Tibial nerve (tissue), 4 donors: ENCODE results near the gene TECPR2. TPM values are rescaled to one million over a fixed set of nuclear protein-coding genes. Genes with fewer than 3 reads are reported as not detected.
A peak's percentile ranks its signal among the peaks of the same experiment; 100 is the strongest.
"Not testable (repeated sequence)": the region's sequence is repeated elsewhere in the genome, so short reads cannot be mapped to it uniquely, and the experiment has no call there.

ENCODE experiments used
- DNase-seq, 2 donors: peaks; one replicate each; pipeline ENCODE4 v3.0.0-alpha.2; 2019; ENCODE audit warnings: low spot score in 2 of 2
- H3K27ac ChIP-seq, 4 donors: fragments of 200-600 bp; sonication (generic) in 3 of 4; one replicate each; pipeline ENCODE4 v1.5.1; 2017 to 2019; ENCODE audit warnings: mild to moderate bottlenecking in 1 of 4
- H3K27me3 ChIP-seq, 2 donors: fragments of 200-600 bp; sonication (generic) in 1 of 2; one replicate each; pipeline versions ENCODE4 v1.5.1 to v1.6.0; 2017 to 2019
- H3K36me3 ChIP-seq, 3 donors: fragments of 200-600 bp; sonication (generic); one replicate each; pipeline ENCODE4 v1.5.1; 2018 to 2019
- H3K4me1 ChIP-seq, 4 donors: fragments of 200-600 bp; sonication (generic) in 3 of 4; one replicate each; pipeline ENCODE4 v1.5.1; 2017 to 2019
- H3K4me3 ChIP-seq, 4 donors: fragments of 200-600 bp; sonication (generic) in 3 of 4; one replicate each; pipeline ENCODE4 v1.5.1; 2017 to 2019; ENCODE audit warnings: mild to moderate bottlenecking in 1 of 4, moderate library complexity in 1 of 4
- H3K9me3 ChIP-seq, 4 donors: fragments of 200-600 bp; sonication (generic) in 3 of 4; one replicate each; pipeline ENCODE4 v1.5.1; 2017 to 2019
- EP300 ChIP-seq, 2 donors: sonication (generic); formaldehyde crosslinking; IDR thresholded peaks; one replicate each; pipeline ENCODE4 v1.6.1; 2017; ENCODE audit warnings: antibody characterized with exemption in 2 of 2, mild to moderate bottlenecking in 1 of 2
- POLR2A ChIP-seq, 2 donors: fragments of 450-650 bp; IDR thresholded peaks; one replicate each; pipeline ENCODE4 v1.6.1; 2017; ENCODE audit warnings: antibody characterized with exemption in 2 of 2, mild to moderate bottlenecking in 2 of 2, moderate library complexity in 2 of 2
- whole genome bisulfite sequencing, 2 donors: methylation state at CpG; one replicate each; pipeline ENCODE4 v1.1.5; 2018; 5-methylcytosine and 5-hydroxymethylcytosine counted together
- total RNA-seq, 4 donors: library from RNA; depleted of rRNA; stranded (reverse); fragments of >200 nt; gene quantifications; one replicate each; pipeline ENCODE4 v1.1.0, GENCODE V29; 2016
- TF ChIP-seq, protein P1 (sequence below), 5 experiments: fragments of 200-600 bp in 3 of 5; fragments of 450-650 bp in 2 of 5; sonication (generic) in 3 of 5; IDR thresholded peaks; one replicate each; pipeline ENCODE4 v1.5.1; 2016 to 2019; ENCODE audit warnings: antibody characterized with exemption in 5 of 5, mild to moderate bottlenecking in 3 of 5, moderate library complexity in 2 of 5

Gene TECPR2
- total RNA-seq, 4 donors from 2014 or later, result 21.2 to 77.7 (median 32.8) TPM

DNA sequence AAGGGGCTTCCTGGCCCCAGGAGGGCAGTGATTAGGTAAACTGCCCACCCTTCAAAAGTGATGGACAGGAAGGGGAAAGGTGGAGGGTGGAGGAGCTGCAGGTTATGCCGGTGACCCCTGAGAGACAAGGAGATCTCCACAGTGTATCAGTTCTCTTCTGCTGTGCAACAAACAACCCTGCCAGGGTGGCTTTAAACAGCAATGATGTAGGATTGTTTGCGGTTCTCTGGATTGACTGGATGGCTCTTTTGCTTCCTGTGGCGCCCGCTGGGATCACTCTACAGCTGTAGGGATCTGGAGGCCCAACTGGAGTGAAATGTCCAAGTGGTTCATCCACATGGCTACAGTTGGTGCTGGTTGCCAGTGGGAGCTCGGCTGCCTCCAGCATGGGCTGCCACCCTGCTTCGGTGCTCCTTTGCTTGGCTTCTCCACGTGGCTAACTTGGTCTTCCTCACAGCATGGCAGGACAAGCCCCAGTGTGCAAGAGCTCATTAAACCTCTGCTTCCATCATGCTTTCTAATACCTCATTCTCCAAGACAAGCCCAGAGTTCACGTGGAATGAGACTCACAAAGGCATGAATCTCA, 155.4 kb downstream of the TECPR2 start:
- Histone ChIP-seq H3K36me3 (no peaks in the 10 kb centered on the region), H3K4me1 (peaks cover 0 to 8% (median 4%) of the 10 kb centered on the region in 4 donors), H3K27ac (no peak overlapping the region), H3K4me3 (no peak overlapping the region), H3K27me3 (no peaks in the 10 kb centered on the region), H3K9me3 (no peaks in the 10 kb centered on the region)
- no peak for DNase-seq
- 88 to 94% methylated on average over 8 of the region's 8 CpGs for WGBS, 2 donors
- no peak for TF ChIP-seq POLR2A (IDR thresholded peaks at IDR 0.05)
- no peak for TF ChIP-seq EP300 (IDR thresholded peaks at IDR 0.05)
- TF ChIP-seq, protein P1, sequence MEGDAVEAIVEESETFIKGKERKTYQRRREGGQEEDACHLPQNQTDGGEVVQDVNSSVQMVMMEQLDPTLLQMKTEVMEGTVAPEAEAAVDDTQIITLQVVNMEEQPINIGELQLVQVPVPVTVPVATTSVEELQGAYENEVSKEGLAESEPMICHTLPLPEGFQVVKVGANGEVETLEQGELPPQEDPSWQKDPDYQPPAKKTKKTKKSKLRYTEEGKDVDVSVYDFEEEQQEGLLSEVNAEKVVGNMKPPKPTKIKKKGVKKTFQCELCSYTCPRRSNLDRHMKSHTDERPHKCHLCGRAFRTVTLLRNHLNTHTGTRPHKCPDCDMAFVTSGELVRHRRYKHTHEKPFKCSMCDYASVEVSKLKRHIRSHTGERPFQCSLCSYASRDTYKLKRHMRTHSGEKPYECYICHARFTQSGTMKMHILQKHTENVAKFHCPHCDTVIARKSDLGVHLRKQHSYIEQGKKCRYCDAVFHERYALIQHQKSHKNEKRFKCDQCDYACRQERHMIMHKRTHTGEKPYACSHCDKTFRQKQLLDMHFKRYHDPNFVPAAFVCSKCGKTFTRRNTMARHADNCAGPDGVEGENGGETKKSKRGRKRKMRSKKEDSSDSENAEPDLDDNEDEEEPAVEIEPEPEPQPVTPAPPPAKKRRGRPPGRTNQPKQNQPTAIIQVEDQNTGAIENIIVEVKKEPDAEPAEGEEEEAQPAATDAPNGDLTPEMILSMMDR (IDR thresholded peaks at IDR 0.05), result no peak

DNA sequence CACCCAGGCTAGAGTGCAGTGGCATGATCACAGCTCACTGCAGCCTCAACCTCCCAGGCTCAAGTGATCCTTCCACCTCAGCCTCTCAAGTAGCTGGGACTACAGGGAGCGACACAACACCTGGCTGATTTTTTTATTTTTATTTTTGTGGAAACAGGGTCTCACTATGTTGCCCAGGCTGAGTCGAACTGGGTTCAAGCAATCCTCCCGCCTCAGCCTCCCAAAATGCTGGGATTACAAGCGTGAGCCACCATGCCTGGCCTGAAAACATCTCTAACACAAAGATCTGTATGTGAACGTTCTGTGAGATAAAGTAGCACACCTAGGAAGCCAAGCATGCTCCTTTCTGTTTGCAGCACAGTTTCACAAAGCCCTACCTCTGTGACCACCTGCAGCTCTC, 157.0 kb downstream of the TECPR2 start:
- H3K9me3 ChIP-seq, DNase-seq, H3K4me3 ChIP-seq, H3K27ac ChIP-seq, H3K27me3 ChIP-seq, H3K36me3 ChIP-seq: not testable (repeated sequence)
- 89 to 90% methylated on average over 5 of the region's 5 CpGs for WGBS, 2 donors
- H3K4me1 ChIP-seq, result peaks cover 3 to 22% (median 10%) of the 10 kb centered on the region in 4 donors

DNA sequence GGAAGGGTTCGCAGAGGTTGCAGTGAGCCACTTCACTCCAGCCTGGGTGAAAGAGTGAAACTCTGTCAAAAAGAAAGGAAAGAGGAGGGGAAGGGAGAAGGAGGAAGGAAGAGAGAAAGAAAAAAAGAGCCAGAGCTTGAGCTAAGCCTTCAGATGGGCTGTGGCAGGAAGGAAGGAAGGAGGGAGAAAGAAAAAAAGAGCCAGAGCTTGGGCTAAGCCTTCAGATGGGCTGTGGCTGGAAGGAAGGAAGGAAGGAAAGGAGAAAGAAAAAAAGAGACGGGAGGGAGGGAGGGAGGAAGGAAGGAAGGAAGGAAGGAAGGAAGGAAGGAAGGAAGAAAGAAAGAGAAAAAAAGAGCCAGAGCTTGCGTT, 160.4 kb downstream of the TECPR2 start:
- peak overlapping the region in 3 of 4 donors; percentile 77 to 88 (median 82) for H3K27ac ChIP-seq
- TF ChIP-seq POLR2A (IDR thresholded peaks at IDR 0.05), result no peak
- H3K9me3 ChIP-seq, result no peaks in the 10 kb centered on the region

DNA sequence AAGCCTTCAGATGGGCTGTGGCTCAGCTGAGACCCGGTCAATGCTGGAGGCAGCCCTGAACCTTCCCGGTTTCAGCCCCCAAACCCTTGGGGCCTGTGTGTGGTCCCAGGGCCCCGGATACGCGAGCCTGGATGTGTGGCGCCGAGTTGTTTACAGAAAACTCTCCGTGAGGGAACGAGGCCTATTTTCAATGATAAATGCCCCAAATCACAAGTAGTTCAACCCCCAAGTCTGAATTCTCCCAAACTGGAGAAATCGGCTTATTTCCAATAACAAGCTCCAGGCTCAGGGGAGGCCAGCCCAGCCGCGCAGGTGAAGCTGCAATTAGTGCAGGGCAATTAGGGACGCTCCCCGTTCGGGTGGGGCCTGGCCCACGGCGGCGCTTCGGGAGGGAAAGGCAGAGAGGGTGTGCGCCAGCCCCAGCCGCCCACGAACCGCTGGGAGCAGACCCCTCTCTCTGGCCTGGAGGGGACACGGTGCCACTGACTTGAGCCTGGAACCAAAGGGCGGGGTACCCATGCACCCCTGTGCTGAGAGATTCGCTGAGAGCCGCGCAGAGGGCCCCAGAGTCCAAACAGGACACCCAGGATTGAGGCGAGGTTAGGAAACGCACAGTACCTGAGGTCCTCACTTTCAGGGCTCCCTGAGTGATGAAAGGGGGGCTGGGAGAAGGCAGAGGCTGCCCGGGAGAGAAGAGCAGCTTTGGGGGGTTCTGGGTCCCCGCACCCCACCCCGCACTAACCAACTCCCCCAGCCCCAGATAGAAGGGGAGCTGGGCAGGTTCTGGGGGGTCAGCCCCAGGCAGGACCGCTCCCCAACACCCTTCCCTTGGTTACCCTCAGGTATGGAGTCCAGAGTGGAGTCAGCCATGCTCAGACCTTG, 161.1 kb downstream of the TECPR2 start:
- no peak for TF ChIP-seq POLR2A (IDR thresholded peaks at IDR 0.05)
- no peak for TF ChIP-seq EP300 (IDR thresholded peaks at IDR 0.05)
- TF ChIP-seq, protein P1 (IDR thresholded peaks at IDR 0.05), result no peak
- H3K27me3 ChIP-seq, result no peaks in the 10 kb centered on the region
- peak overlapping the region; percentile 11 to 88 (median 80) for H3K27ac ChIP-seq
- no peaks in the 10 kb centered on the region for H3K9me3 ChIP-seq
- DNase-seq, result no peak
- peaks cover 0 to 26% (median 8%) of the 10 kb centered on the region in 4 donors for H3K4me1 ChIP-seq
- WGBS, 2 donors, result 34 to 47% methylated on average over 21 to 34 of the region's 34 CpGs
- H3K4me3 ChIP-seq, result peak overlapping the region in 3 of 4 donors; percentile 37 to 65 (median 64)
- H3K36me3 ChIP-seq, result no peaks in the 10 kb centered on the region

More for the DNA sequence above, 160.4 kb downstream of the TECPR2 start:
- no peaks in the 10 kb centered on the region for H3K27me3 ChIP-seq
- H3K4me3 ChIP-seq, result no peak overlapping the region
- peaks cover 0 to 26% (median 8%) of the 10 kb centered on the region in 4 donors for H3K4me1 ChIP-seq
- DNase-seq, result no peak
- no peaks in the 10 kb centered on the region for H3K36me3 ChIP-seq
- 53 to 59% methylated on average over 3 of the region's 3 CpGs for WGBS, 2 donors

DNA sequence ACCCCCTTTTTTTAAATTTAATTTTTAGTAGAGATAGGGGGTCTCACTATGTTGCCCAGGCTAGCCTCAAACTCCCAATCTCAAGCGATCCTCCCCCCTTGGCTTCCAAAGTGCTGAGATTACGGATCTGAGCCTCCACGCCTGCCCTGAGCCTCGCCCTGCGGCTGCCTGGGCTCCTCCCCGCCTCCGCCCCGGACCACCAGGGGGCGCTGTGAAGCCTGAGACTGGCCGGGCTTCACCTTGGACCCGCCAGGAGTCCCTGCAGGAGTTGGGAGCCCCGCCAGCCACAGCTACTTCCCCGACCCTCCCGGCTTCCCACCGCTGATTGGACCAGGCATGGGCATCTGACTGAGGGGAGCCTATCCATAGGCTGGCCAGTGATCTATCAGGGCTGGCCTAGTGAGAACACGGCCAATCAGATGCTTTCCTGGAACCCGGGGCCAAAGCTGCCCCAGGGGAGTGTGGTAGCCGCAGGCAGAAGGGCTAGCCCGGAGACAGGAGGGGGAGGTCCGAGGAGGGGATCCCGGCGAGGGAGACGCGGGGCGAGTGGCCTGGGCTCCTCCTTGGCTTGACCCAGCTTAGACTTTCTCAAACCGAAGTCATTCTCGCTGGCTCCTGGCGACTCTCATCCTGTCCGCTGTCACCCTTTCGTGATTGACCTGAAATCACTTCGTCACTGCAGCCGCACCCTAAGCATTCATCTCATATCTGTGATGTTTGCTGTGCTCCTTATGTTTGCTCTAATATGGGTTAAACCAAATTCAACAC, 161.9 kb downstream of the TECPR2 start:
- DNase-seq, result peak; percentile 95 to 96
- TF ChIP-seq, protein P1 (IDR thresholded peaks at IDR 0.05), result peak; percentile 98 to 99 (median 98)
- TF ChIP-seq EP300 (IDR thresholded peaks at IDR 0.05), result peak in 1 of 2 donors; percentile 64
- TF ChIP-seq POLR2A (IDR thresholded peaks at IDR 0.05), result peak in 1 of 2 donors; percentile 46
- WGBS, 2 donors, result 1% methylated on average over 23 to 27 of the region's 32 CpGs

More for the DNA sequence above, 161.9 kb downstream of the TECPR2 start:
- Histone ChIP-seq H3K4me1 (peaks cover 0 to 26% (median 8%) of the 10 kb centered on the region in 4 donors), H3K4me3 (peak overlapping the region; percentile 37 to 65 (median 62)), H3K27ac (peak overlapping the region; percentile 11 to 88 (median 80)), H3K27me3 (no peaks in the 10 kb centered on the region), H3K9me3 (no peaks in the 10 kb centered on the region), H3K36me3 (no peaks in the 10 kb centered on the region)
